OCI-LY3 (cell line): ENCODE data around the gene ATP11C.

ENCODE experiments used
- CTCF ChIP-seq: fragments of 200-600, 300-600 bp; sonication (generic); IDR thresholded peaks from 2 replicates; pipeline ENCODE4 v1.5.1; 2014; ENCODE audit warnings: antibody characterized with exemption, low read length, low read depth
- EZH2phosphoT487 ChIP-seq: fragments of 200-600 bp; shearing (Covaris generic); IDR thresholded peaks from 2 replicates; pipeline ENCODE4 v1.6.1; 2018; ENCODE audit warnings: antibody characterized with exemption, mixed run types, low read depth

GRCh38 chrX:139798701-139799100 is 134.2 kb downstream of the ATP11C start:
- TF ChIP-seq CTCF (no peak), EZH2phosphoT487 (no peak)
